ENCODE measurements around the gene CNIH1.
"Not testable (repeated sequence)": the region's sequence is repeated elsewhere in the genome, so short reads cannot be mapped to it uniquely, and the experiment has no call there.

Gene CNIH1

GRCh38 chr14:54381821-54382220 lies 59.4 kb downstream of the CNIH1 start:
- no peak for DNase-seq (ENCODE audit: low spot score)

DNA sequence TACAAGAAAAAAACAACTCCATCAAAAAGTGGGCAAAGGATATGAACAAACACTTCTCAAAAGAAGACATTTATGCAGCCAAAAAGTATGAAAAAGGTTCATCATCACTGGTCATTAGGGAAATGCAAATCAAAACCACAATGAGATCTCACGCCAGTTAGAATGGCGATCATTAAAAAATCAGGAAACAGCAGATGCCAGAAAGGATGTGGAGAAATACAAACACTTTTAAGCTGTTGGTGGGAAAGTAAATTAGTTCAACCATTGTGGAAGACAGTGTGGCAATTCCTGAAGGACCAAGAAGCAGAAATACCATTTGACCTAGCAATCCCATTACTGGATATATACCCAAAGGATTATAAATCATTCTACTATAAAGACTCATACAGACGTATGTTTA lies 60.6 kb downstream of the CNIH1 start:
- not testable (repeated sequence) for DNase-seq (ENCODE audit: low spot score)

DNA sequence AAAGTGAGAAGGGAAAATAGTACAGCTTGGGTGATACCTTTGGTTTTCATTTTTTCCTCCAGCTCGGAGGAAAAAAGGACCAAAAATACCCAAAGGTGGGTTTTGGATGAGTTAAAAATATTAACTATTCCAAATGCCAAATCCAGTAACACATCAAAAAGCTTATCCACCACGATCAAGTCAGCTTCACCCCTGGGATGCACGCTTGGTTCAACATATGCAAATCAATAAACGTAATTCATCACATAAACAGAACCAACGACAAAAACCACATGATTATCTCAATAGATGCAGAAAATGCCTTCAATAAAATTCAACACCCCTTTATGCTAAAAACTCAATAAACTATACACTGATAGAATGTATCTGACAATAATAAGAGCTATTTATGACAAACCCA lies 62.3 kb downstream of the CNIH1 start:
- not testable (repeated sequence) for DNase-seq (ENCODE audit: low spot score)

DNA sequence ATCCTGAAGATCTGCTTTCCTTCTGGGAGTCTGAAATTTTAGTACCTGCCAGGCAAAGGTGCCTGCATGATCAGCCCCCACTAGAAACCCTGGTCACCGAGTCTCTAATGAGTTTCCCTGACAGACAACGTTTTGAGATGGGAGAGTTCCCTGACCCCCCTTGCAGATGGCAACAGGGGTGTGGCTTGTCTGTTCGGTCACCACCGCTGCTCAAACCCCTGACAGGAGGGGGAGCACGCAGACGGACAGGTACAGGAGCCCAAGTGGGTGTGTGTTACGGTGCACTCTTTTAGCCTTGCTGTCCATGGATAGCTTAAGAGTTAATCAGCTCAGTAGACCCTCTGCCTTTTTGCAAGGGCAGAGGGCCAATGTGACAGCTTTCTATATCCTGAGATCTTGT lies 63.7 kb downstream of the CNIH1 start:
- DNase-seq (ENCODE audit: low spot score), result no peak

- no peak for DNase-seq (ENCODE audit: low spot score)
Measured at GRCh38 chr14:54374117-54374884, 66.9 kb downstream of the CNIH1 start.
